HS-5 (cell line): ENCODE measurements around the gene OR4D9.
"Not testable (repeated sequence)": the region's sequence is repeated elsewhere in the genome, so short reads cannot be mapped to it uniquely, and the experiment has no call there.

Experiments
- DNase-seq: peaks from one replicate; pipeline ENCODE4 v3.0.0-alpha.2; 2012; ENCODE audit warnings: low read depth

The OR4D9 gene

GRCh38 chr11:59510941-59511589 lies at the start of gene OR4D9:
Gene OR4D9, plus strand, starts transcription at chr11:59511539. Its CDS starts 3,374 bp downstream, at chr11:59514913.
- DNase-seq, result no peak

DNA sequence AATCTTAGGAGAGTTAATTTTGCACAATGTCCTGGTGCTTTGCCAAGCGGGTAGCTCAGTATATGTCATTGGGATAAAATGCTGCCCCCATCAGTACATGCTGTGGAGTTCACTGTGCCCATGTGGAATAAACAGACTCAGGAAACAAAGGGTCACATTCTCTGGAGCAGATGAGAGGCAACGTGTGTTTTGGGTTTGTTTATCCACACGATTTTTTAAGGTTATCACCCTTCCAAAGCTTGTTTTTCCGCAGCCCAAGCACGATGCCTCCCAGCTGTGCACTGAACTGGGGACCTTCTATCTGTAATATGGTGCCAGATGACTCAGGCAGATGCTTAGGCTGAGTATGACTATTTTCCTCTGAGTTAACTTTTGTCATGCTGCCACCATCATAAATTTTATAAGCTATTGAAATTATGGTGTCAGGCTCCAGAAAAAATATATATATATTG lies 48.1 kb upstream of the OR4D9 start:
- DNase-seq, result peak; percentile 36

DNA sequence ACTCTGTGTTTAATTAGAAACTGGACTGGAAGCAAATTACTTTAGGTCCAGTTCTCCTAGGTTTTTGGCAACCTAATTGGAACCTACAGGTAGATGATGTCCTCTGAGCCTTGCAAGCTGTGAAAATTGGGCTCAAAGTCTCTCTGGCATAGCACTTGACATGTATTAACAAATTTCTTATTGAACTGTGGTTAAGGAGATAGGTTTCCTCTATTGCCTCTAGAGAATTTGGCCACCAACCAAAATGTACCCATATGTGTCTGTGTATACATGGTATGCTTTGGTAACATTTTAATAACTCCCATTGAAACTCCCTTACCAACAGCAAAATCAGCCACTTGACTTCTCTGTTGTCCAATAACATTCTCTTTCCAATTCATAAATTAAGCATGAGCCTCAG lies 38.3 kb upstream of the OR4D9 start, which contains the start of gene OR4D10:
Gene OR4D10, plus strand, starts transcription at position 301 of the 400 bp plus-strand sequence. CDS start 4,115 bp downstream, outside the sequence.
- no peak for DNase-seq

GRCh38 chr11:59475176-59475575 lies 36.2 kb upstream of the OR4D9 start:
- no peak for DNase-seq

- DNase-seq, result no peak
These were observed 31.4 kb upstream of the OR4D9 start for GRCh38 chr11:59479906-59480305.

- no peak for DNase-seq
These were observed 31.0 kb upstream of the OR4D9 start for GRCh38 chr11:59480359-59480758.

DNA sequence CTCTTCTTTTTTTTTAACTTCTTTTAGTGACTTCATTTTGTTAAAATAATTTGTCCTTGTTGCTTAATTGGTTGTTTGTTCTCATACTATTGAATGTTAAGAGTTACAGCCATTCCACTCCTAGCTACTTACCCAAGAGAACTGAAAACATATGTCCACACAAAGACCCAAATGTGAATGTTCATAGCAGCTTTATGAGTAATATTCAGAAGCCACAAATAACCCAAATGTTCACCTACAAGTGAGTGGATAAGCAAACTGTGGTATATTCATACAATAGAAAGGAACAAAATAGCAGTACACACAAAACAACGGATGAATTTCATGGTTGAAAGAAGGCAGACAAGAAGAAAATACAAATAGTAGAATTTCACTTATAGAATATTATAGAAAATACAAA lies 9.4 kb upstream of the OR4D9 start:
- no peak for DNase-seq

DNA sequence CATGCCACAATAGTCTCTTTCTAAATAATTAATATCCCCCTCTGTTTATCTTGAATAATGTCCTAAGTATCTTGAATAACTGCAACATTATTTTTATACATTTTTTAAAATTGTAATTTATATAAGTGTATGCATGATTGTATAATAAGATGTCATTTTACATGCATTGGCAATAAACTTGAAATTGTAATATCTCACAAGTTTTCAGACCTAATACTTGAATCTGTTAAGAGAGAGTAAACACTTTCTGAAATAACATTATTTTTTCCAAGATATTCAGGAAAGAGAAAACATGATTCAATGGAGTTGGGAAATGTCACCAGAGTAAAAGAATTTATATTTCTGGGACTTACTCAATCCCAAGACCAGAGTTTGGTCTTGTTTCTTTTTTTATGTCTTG lies 8.1 kb upstream of the OR4D9 start, which contains the start of gene OR4D11:
Gene OR4D11, plus strand, starts transcription at position 301 of the 400 bp plus-strand sequence. Its CDS starts 0 bp downstream, at position 301.
- DNase-seq, result no peak

GRCh38 chr11:59511675-59512074 lies 336 bp downstream of the OR4D9 start:
- DNase-seq, result no peak

- not testable (repeated sequence) for DNase-seq
These were observed 8.8 kb downstream of the OR4D9 start for GRCh38 chr11:59520139-59520538.

DNA sequence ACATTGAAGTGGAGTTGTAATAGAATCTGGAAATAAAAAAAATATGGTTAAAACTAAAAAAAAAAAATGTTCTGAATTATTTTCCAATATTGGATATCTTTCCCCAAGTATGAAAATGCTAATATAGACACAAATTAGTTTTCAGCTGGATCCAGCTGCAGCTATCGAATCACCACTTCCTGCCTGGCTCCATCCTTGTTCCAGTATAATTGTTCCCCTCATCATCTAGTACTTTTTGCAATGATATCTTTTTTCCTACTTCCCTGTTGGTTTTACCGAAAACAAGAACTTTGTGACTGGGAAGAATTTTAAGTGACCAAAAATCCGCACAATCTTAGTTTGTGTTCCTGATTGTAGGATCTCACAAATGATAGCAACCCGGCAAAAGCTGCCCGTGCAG lies 9.4 kb downstream of the OR4D9 start:
- no peak for DNase-seq

DNA sequence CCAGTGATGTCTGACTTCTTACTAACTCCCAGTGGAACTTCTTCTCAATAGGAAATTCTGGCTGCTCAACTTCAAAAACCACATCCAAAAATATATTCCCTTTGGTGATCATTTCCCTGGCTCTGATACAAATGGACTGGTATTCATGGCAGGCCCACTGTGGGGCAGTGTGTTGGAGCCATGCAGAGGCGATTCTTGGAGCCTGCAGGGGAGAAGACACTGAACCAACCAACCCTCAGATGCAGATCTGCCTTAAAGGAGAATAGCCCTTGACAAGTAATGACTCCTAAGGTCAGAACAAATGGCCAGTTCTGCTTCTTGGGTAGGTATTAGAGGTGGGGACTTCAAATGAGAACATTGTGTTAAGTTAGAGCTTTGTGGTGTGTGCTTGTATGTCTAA lies 12.2 kb downstream of the OR4D9 start:
- no peak for DNase-seq

- DNase-seq, result no peak
These were observed 17.4 kb downstream of the OR4D9 start for GRCh38 chr11:59528711-59529110.

DNA sequence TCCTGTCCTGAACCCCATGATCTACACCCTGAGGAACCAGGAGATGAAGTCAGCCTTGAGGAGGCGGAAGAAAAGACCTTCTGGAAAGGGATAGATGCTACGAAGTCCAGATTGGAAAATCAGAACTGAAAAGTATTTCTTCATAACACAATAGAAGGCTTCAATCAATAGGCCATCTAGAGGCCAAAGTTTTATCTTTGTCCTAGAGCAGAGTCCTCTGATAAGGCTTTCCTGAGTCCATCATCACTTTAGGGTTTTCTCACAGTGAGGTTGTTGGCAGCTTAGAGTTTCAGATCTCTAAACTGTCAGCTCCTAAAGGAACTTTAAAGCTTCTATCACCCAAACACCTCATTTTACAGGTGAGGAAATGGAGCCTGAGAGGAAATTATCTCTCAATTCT lies 21.3 kb downstream of the OR4D9 start:
- no peak for DNase-seq

GRCh38 chr11:59534676-59535075 lies 23.3 kb downstream of the OR4D9 start:
- DNase-seq, result no peak

- no peak for DNase-seq
These were observed 30.9 kb downstream of the OR4D9 start for GRCh38 chr11:59542142-59542810.

DNA sequence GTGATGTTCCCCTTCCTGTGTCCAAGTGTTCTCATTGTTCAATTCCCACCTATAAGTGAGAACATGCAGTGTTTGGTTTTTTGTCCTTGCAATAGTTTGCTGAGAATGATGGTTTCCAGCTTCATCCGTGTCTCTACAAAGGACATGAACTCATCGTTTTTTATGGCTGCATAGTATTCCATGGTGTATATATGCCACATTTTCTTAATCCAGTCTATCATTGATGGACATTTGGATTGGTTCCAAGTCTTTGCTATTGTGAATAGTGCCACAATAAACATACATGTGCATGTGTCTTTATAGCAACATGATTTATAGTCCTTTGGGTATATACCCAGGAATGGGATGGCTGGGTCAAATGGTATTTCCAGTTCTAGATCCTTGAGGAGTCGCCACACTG lies 32.4 kb downstream of the OR4D9 start:
- not testable (repeated sequence) for DNase-seq

DNA sequence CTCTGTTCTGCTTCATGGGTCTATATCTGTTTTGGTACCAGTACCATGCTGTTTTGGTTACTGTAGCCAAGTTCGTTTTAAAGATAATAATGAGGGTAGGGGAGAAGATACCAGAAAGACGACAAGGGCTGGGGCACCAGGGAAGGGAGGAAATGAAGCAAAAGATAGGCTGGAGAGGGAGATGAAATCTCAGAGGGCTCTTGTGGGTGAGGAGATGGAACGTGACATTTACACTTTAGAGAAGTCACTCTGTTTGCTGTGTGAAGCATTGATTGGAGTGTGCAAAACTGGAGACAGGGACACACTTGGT lies 33.5 kb downstream of the OR4D9 start:
- DNase-seq, result no peak

DNA sequence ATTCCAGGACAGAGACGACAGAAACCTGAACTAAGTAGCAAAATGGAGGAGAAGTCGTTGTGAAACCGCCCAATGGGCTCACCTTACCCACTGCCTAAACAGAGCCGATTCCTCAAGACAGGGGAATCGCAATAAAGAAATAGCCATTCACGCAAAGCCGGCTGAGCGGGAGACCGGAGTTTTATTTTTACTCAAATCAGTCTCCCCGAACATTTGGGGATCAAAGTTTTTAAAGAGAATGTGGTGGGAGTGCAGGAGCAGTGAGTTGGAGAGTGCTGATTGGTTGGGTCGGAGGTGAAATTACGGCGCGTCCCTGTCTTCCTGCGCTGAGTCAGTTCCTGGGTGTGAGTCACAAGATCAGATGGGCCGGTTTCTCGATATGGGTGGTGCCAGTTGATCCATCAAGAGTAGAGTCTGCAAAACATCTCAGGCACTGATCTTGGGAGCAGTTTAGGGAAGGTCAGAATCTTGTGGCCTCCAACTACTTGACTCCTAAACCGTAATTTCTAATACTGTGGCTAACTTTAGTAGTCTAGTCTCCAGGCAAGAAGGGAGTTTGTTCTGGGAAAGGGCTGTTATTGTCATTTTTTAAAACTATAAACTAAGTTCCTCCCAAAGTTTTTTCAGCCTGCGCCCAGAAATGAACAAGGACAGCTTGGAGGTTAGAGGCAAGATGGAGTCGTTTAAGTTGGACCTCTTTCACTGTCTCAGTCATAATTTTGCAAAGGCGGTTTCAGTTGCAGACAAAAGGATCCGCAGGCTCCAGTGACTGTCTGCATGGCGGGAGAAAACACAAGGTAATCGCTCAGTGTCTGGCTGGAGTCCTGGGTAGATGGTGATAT lies 34.1 kb downstream of the OR4D9 start:
- peak; percentile 51 for DNase-seq

- not testable (repeated sequence) for DNase-seq
These were observed 36.4 kb downstream of the OR4D9 start for GRCh38 chr11:59547605-59548308.

DNA sequence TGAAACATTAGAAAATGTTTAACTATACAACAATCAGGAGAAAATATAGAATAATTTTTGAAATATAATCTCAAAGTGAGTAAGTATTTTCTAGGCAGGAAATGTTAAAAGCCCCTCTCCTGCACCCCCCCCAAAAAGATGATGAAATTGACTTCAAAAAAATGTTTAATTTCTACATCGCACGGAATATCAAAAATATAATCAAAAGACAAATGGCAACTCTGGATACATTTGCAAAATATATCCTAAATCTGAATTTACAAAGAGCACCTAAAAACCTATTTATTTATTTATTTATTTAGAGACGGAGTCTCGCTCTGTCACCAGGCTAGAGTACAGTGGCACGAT lies 36.9 kb downstream of the OR4D9 start:
- no peak for DNase-seq

DNA sequence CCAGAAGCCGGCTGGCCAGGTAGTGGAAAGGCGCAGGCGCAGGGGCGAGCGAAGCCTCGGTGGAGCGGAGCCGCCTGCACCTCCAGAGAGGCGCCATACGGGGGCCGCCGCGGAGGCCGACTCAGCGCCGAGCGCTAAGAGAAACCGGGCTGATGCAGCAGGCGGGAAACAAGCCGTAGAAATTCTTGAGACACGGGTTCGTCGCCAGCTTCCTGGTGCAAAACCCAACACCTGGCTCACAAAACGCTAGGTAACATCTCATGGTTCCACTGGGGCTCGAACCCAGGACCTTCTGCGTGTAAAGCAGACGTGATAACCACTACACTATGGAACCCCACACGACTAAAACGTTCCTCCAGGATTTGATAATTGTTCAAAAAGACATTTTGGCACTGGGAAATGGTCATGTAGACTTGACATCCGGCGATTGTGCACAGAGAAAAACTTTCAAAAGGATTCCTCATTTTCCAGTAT lies 39.1 kb downstream of the OR4D9 start:
- peak; percentile 99 for DNase-seq
